Liver (tissue), 9 donors: ENCODE data around the gene JADE3. TPM values are rescaled to one million over a fixed set of nuclear protein-coding genes. Genes with fewer than 3 reads are reported as not detected.

Experiments used
- DNase-seq: peaks from one replicate; pipeline ENCODE4 v3.0.0-alpha.2; 2017; ENCODE audit warnings: low spot score
- H3K27ac ChIP-seq, 2 donors: one replicate each; pipeline ENCODE4 v1.7.0; 2013; ENCODE audit warnings: inconsistent platforms in 2 of 2, low read length in 2 of 2, control low read depth in 1 of 2, low read depth in 1 of 2, mild to moderate bottlenecking in 1 of 2
- H3K27me3 ChIP-seq, 4 donors: one replicate each; pipeline versions ENCODE4 v1.6.1 to v1.7.0; 2013; ENCODE audit warnings: low read length in 3 of 4, inconsistent platforms in 1 of 4, mild to moderate bottlenecking in 1 of 4, moderate library complexity in 1 of 4; ENCODE audit not compliant: control insufficient read depth in 4 of 4, insufficient read depth in 4 of 4
- H3K36me3 ChIP-seq, 4 donors: one replicate each; pipeline versions ENCODE4 v1.6.1 to v1.7.0; 2013; ENCODE audit warnings: low read length in 3 of 4, mild to moderate bottlenecking in 3 of 4, low read depth in 1 of 4, moderate library complexity in 1 of 4; ENCODE audit not compliant: control insufficient read depth in 4 of 4, insufficient read depth in 3 of 4
- H3K4me1 ChIP-seq, 4 donors: one replicate each; pipeline versions ENCODE4 v1.6.1 to v1.7.0; 2013; ENCODE audit warnings: low read length in 3 of 4, mild to moderate bottlenecking in 3 of 4, moderate library complexity in 1 of 4; ENCODE audit not compliant: control insufficient read depth in 4 of 4, insufficient read depth in 4 of 4
- H3K4me3 ChIP-seq, 3 donors: one replicate each; pipeline versions ENCODE4 v1.6.1 to v1.7.0; 2013; ENCODE audit warnings: low read length in 3 of 3, control low read depth in 1 of 3, low read depth in 1 of 3, mild to moderate bottlenecking in 1 of 3
- H3K9ac ChIP-seq, 2 donors: one replicate each; pipeline ENCODE4 v1.7.0; 2013; ENCODE audit warnings: low read length in 2 of 2, mild to moderate bottlenecking in 2 of 2, moderate library complexity in 2 of 2, control low read depth in 1 of 2, low read depth in 1 of 2
- H3K9me3 ChIP-seq, 4 donors: one replicate each; pipeline versions ENCODE4 v1.6.1 to v1.7.0; 2013; ENCODE audit warnings: low read length in 3 of 4; ENCODE audit not compliant: control insufficient read depth in 4 of 4
- ATF3 ChIP-seq: IDR thresholded peaks from 2 replicates; pipeline ENCODE4 v1.6.1; 2016; ENCODE audit warnings: antibody characterized with exemption
- CTCF ChIP-seq: fragments of 150-350 bp; IDR thresholded peaks from 2 replicates; pipeline ENCODE4 v1.5.1; 2017; ENCODE audit warnings: improper control_type of control experiment, low read depth, low read length; ENCODE audit not compliant: missing input control
- FOXA1 ChIP-seq: IDR thresholded peaks from 2 replicates; pipeline ENCODE4 v1.6.1; 2016; ENCODE audit warnings: antibody characterized with exemption
- FOXA2 ChIP-seq: IDR thresholded peaks from 2 replicates; pipeline ENCODE4 v1.6.1; 2016; ENCODE audit warnings: antibody characterized with exemption
- GABPA ChIP-seq, 2 donors: IDR thresholded peaks in 1 of 2; conservative IDR thresholded peaks in 1 of 2; 2 replicates each; pipeline ENCODE4 v1.6.1; 2016; ENCODE audit warnings: antibody characterized with exemption in 2 of 2, mild to moderate bottlenecking in 1 of 2, moderate library complexity in 1 of 2
- HNF4A ChIP-seq, 2 donors: conservative IDR thresholded peaks; 2 replicates each; pipeline ENCODE4 v1.6.1; 2016; ENCODE audit warnings: antibody characterized with exemption in 2 of 2, mild to moderate bottlenecking in 2 of 2
- HNF4G ChIP-seq: IDR thresholded peaks from 2 replicates; pipeline ENCODE4 v1.6.1; 2016; ENCODE audit warnings: antibody characterized with exemption
- MAX ChIP-seq: IDR thresholded peaks from 2 replicates; pipeline ENCODE4 v1.6.1; 2016; ENCODE audit warnings: antibody characterized with exemption
- NR2F2 ChIP-seq: IDR thresholded peaks from 2 replicates; pipeline ENCODE4 v1.6.1; 2016; ENCODE audit warnings: antibody characterized with exemption
- RAD21 ChIP-seq, 2 donors: IDR thresholded peaks; 2 replicates each; pipeline ENCODE4 v1.6.1; 2016; ENCODE audit warnings: antibody characterized with exemption in 2 of 2, mild to moderate bottlenecking in 2 of 2
- REST ChIP-seq: IDR thresholded peaks from 2 replicates; pipeline ENCODE4 v1.6.1; 2016; ENCODE audit warnings: antibody characterized with exemption, mild to moderate bottlenecking
- RXRA ChIP-seq, 2 donors: IDR thresholded peaks; 2 replicates each; pipeline ENCODE4 v1.6.1; 2017 to 2018; ENCODE audit warnings: antibody characterized with exemption in 2 of 2, mild to moderate bottlenecking in 1 of 2
- SP1 ChIP-seq: IDR thresholded peaks from 2 replicates; pipeline ENCODE4 v1.6.1; 2018; ENCODE audit warnings: antibody characterized with exemption, mild to moderate bottlenecking
- TAF1 ChIP-seq: conservative IDR thresholded peaks from 2 replicates; pipeline ENCODE4 v1.6.1; 2016; ENCODE audit warnings: antibody characterized with exemption, mild to moderate bottlenecking
- YY1 ChIP-seq: IDR thresholded peaks from 2 replicates; pipeline ENCODE4 v1.6.1; 2016; ENCODE audit warnings: antibody characterized with exemption, mild to moderate bottlenecking
- WGBS: extraction: QIAGEN DNeasy Blood & Tissue Kit; methylation state at CpG from one replicate; pipeline ENCODE4 v1.1.7; 2013; 5-methylcytosine and 5-hydroxymethylcytosine counted together
- polyA plus RNA-seq, 2 donors: library from polyadenylated mRNA; stranded (reverse) in 1 of 2; unstranded in 1 of 2; fragments of 200-250 nt in 1 of 2; fragments of >200 nt in 1 of 2; fragmentation: Nextera tagmentation in 1 of 2; extraction: Ambion mirVana in 1 of 2; gene quantifications; one replicate each; pipeline versions ENCODE4 v1.2.1 to v1.2.3, GENCODE V29; 2013 to 2015
- total RNA-seq, 2 donors: library from RNA; depleted of rRNA; stranded (reverse); fragments of >200 nt; gene quantifications; one replicate each; pipeline ENCODE4 v1.2.3, GENCODE V29; 2014
- donor health status: healthy.
- donor health status: healthy.
- donor health status: healthy.
- donor health status: healthy.
- donor health status: healthy.

JADE3 gene
- total and polyA plus RNA-seq, 4 donors: 2.6 to 9.0 (median 5.2) TPM

GRCh38 chrX:47068214-47068613 is 156.0 kb downstream of the JADE3 start:
- Histone ChIP-seq H3K9ac (no peak overlapping the region), H3K36me3 (no peaks in the 10 kb centered on the region), H3K27ac (no peak overlapping the region), H3K4me1 (peaks cover 0 to 2% (median 2%) of the 10 kb centered on the region in 4 donors), H3K27me3 (peaks cover 0 to 3% (median 0%) of the 10 kb centered on the region in 4 donors), H3K9me3 (no peaks in the 10 kb centered on the region), H3K4me3 (no peak overlapping the region)
- TF ChIP-seq RXRA (IDR thresholded peaks at IDR 0.05) (no peak), RAD21 (IDR thresholded peaks at IDR 0.05) (no peak), HNF4G (no peak), REST (no peak), GABPA (IDR thresholded peaks at IDR 0.05 in 1 of 2, conservative IDR thresholded peaks at IDR 0.05 in 1 of 2) (no peak), SP1 (no peak), CTCF (no peak), YY1 (no peak), FOXA1 (no peak), HNF4A (conservative IDR thresholded peaks at IDR 0.05) (no peak), MAX (no peak), TAF1 (no peak), ATF3 (no peak), FOXA2 (no peak), NR2F2 (no peak)
- WGBS: 60% methylated on average over 3 of the region's 3 CpGs
- no peak for DNase-seq

- H3K27ac ChIP-seq: no peak overlapping the region
- TF ChIP-seq FOXA2 (no peak), YY1 (no peak)
- no peak overlapping the region for H3K9ac ChIP-seq
- no peaks in the 10 kb centered on the region for H3K4me1 ChIP-seq
- DNase-seq: no peak
- H3K4me3 ChIP-seq: no peak overlapping the region
- H3K9me3 ChIP-seq: no peaks in the 10 kb centered on the region
- peaks cover 0 to 3% (median 0%) of the 10 kb centered on the region in 4 donors for H3K27me3 ChIP-seq
- H3K36me3 ChIP-seq: no peaks in the 10 kb centered on the region
Measured at GRCh38 chrX:47068720-47069119, 156.5 kb downstream of the JADE3 start.
